GM19455 (cell line): ENCODE data around the gene CXorf49.
A peak's percentile ranks its signal among the peaks of the same experiment; 100 is the strongest.
"Not testable (repeated sequence)": the region's sequence is repeated elsewhere in the genome, so short reads cannot be mapped to it uniquely, and the experiment has no call there.

Experiments used
- ATAC-seq: cut with Tn5 transposase; IDR thresholded peaks from one replicate; pipeline ENCODE4 v1.9.1; 2021; ENCODE audit not compliant: unreplicated experiment

CXorf49 gene

DNA sequence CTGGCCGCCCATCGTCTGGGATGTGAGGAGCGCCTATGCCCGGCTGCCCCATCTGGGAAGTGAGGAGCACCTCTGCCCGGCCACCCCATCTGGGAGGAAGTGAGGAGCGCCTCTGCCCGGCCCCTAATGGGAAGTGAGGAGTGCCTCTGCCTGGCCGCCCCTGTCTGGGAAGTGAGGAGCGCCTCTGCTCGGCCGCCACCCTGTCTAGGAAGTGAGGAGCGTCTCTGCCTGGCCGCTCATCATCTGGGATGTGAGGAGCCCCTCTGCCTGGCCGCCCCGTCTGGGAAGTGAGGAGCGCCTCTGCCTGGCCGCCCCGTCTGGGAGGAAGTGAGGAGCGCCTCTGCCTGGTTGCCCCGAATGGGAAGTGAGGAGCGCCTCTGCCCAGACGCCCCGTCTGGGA is 42.4 kb downstream of the CXorf49 start:
- not testable (repeated sequence) for ATAC-seq

DNA sequence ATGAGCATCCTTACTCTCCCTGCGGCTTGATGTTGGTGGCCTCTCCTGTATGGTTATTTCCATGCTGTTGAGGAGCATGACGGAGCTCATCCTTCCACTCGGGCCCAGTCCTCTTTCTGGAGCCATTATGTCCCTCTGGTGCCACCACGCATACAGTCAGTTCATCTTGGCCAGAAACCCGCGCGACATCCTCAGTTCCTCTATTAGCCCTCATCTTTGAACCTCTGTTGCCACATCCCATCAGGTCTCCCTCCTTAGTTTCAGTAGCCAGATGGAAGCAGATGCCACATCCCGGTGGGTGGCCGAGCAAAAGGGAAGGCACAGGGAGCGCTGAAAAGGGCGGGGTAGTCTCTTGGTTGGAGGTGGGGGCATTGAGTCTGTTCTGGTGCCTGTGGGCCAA is 46.1 kb downstream of the CXorf49 start:
- ATAC-seq = no peak

- no peak for ATAC-seq
These were observed 46.9 kb downstream of the CXorf49 start for GRCh38 chrX:71671043-71671780.

DNA sequence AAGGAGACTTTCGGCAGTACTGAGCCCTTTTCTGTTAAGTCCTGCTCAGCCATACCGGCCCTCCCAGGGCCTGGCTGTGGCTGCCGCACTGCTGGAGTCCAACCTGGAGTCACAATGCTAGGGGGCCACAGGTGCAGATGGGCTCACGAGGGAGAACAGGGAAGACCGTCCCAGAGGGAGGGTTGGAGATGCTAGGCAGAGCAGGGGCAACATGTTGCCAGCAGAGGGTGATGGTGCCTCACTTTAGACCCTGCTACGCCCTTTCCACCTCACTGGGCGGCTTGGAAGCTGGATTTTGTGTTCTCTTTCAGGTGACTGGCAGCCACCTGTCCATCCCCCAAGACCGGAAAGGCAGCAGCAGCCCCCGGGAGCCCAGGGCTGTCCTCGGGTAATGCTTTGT is 48.1 kb downstream of the CXorf49 start:
- peak; percentile 71 for ATAC-seq

GRCh38 chrX:71669492-71669891 is 48.6 kb downstream of the CXorf49 start:
- ATAC-seq = no peak

DNA sequence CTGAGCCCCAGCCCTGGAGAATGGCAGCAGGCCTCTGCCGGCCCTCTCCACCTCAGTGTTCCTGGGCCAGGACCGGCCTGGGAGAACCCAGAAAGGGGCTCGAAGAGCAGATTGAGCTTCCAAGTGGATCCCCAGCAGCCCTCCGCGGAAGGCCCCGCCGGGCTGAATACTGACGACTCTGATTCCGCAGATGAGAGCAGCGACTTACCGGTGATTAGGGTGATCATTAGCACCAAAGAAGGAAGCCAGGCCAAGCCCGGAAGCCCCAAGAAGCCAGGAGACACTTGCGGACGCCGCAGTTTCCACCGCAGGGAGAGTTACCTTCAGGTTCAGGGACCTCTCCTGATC is 49.9 kb downstream of the CXorf49 start:
- no peak for ATAC-seq

GRCh38 chrX:71667328-71668247 is 50.5 kb downstream of the CXorf49 start, which contains the start of gene LOC101059915:
LOC101059915 (plus strand) TSS chrX:71667546.
- no peak for ATAC-seq

- no peak for ATAC-seq
These were observed 51.6 kb downstream of the CXorf49 start for GRCh38 chrX:71666240-71667223.

GRCh38 chrX:71665747-71666146 is 52.3 kb downstream of the CXorf49 start:
- no peak for ATAC-seq

DNA sequence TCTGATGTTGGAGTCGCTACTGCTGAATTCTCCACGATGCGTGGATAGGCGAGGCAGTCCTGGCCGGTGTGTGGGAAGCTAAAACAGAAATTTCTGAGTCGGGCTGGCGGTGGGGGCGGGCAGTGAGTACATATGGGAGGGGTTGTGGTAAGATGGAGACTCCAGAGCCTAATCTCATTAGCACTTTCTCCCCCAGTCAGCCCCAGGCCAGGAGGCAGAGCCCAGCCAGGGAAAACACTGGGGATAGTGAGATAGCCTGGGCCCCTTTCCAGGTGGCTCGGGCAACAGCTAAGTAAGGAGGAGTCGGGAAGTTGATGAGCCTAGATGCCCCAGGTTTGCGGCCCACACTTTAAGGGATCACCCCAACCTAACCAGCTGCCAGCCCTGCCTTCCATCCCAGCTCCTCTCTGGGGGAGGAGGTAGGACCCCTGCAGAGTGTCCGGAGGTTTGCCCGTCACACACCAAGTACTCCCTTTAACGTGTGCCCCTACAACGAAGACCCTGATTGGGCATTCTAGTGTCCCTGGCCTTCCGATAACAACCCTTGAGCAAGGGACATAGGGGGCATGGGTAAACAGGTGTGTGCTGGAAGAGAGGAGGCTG is 53.1 kb downstream of the CXorf49 start:
- no peak for ATAC-seq
